Neural progenitor cell (in vitro differentiated cells): Measurements from ENCODE around the gene DTD1. TPM values are rescaled to one million over a fixed set of nuclear protein-coding genes. Genes with fewer than 3 reads are reported as not detected.

Experiments used
- DNase-seq: peaks from one replicate; pipeline ENCODE4 v3.0.0-alpha.2; 2016; ENCODE audit warnings: low spot score
- H2AFZ ChIP-seq: fragments of 200-600 bp; sonication (generic); replicated peaks from 2 replicates; pipeline ENCODE4 v1.6.1; 2016; ENCODE audit warnings: antibody characterized with exemption
- H3F3A ChIP-seq: fragments of 200-600 bp; sonication (generic); 2 replicates; pipeline ENCODE4 v1.6.1; 2016; ENCODE audit warnings: antibody characterized with exemption, low read depth
- H3K27ac ChIP-seq: fragments of 200-600 bp; sonication (generic); 2 replicates; pipeline ENCODE4 v1.5.1; 2016; ENCODE audit warnings: mild to moderate bottlenecking
- H3K27me3 ChIP-seq: fragments of 200-600 bp; sonication (generic); 2 replicates; pipeline ENCODE4 v1.6.1; 2016; ENCODE audit warnings: mild to moderate bottlenecking, moderate library complexity
- H3K36me3 ChIP-seq: fragments of 200-600 bp; sonication (generic); 2 replicates; pipeline ENCODE4 v1.5.1; 2016
- H3K4me1 ChIP-seq: fragments of 200-600 bp; sonication (generic); 2 replicates; pipeline ENCODE4 v1.6.1; 2016; ENCODE audit warnings: mixed run types
- H3K4me2 ChIP-seq: fragments of 200-600 bp; sonication (generic); 2 replicates; pipeline ENCODE4 v1.6.1; 2016
- H3K4me3 ChIP-seq: fragments of 200-600 bp; sonication (generic); 2 replicates; pipeline ENCODE4 v1.5.1; 2016
- H3K79me2 ChIP-seq: fragments of 200-600 bp; sonication (generic); 2 replicates; pipeline ENCODE4 v1.6.1; 2016; ENCODE audit warnings: low read depth
- H3K9ac ChIP-seq: fragments of 200-600 bp; sonication (generic); 2 replicates; pipeline ENCODE4 v1.6.1; 2016
- H3K9me3 ChIP-seq: fragments of 200-600 bp; sonication (generic); 2 replicates; pipeline ENCODE4 v1.5.1; 2016; ENCODE audit warnings: low read depth
- H4K20me1 ChIP-seq: fragments of 200-600 bp; sonication (generic); 2 replicates; pipeline ENCODE4 v1.6.1; 2016; ENCODE audit warnings: low read depth
- H3K27ac Mint-ChIP-seq: 3 replicates; pipeline ENCODE4 v1.8.0; 2021; ENCODE audit warnings: mixed read lengths
- H3K27me3 Mint-ChIP-seq: 2 replicates; pipeline ENCODE4 v1.8.0; 2022; ENCODE audit warnings: low read depth, mild to moderate bottlenecking, inconsistent platforms, moderate library complexity, mixed read lengths; ENCODE audit not compliant: insufficient read depth
- H3K36me3 Mint-ChIP-seq: 3 replicates; pipeline ENCODE4 v1.8.0; 2021; ENCODE audit warnings: mixed read lengths
- H3K4me1 Mint-ChIP-seq: 3 replicates; pipeline ENCODE4 v1.8.0; 2021; ENCODE audit warnings: mixed read lengths
- H3K4me3 Mint-ChIP-seq: 3 replicates; pipeline ENCODE4 v1.8.0; 2021; ENCODE audit warnings: mild to moderate bottlenecking, moderate library complexity, mixed read lengths
- H3K9me3 Mint-ChIP-seq: 3 replicates; pipeline ENCODE4 v1.8.0; 2020; ENCODE audit warnings: mixed read lengths
- CTCF ChIP-seq: fragments of 200-600 bp; sonication (generic); IDR thresholded peaks from 2 replicates; pipeline ENCODE4 v1.5.1; 2017; ENCODE audit warnings: antibody characterized with exemption, mild to moderate bottlenecking
- EZH2 ChIP-seq: fragments of 200-600 bp; sonication (generic); IDR thresholded peaks from 2 replicates; pipeline ENCODE4 v1.6.1; 2017; ENCODE audit warnings: antibody characterized with exemption, mild to moderate bottlenecking, moderate library complexity
- EZH2phosphoT487 ChIP-seq: fragments of 200-600 bp; sonication (generic); IDR thresholded peaks from 2 replicates; pipeline ENCODE4 v1.6.1; 2017; ENCODE audit warnings: antibody characterized with exemption
- total RNA-seq: library from RNA; depleted of rRNA; stranded (reverse); fragments of >200 nt; gene quantifications from 2 replicates; pipeline ENCODE4 v1.2.3, GENCODE V29; 2015; ENCODE audit warnings: low replicate concordance

The DTD1 gene
- total RNA-seq, 1 donor from 2014 or later = 92.6 TPM

DNA sequence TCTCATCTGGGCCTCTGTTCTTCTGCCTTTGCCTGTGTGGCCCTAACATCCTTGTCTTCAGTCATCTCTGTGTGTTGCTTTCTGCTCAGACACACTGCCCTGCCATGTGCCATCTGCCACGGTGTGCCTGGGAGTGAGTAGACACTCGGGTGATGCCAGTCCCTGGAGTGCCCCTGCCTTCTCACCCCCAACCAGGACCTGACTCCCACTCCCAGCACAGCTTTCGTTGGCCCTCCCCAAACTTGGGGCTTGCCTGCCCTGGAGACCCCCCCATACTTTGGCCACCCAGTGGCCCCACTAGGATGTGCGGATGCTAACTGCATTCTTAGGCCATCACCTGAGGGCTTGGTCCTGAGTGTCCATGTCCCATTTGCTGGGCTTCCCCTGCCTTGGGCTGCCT, 149.3 kb downstream of the DTD1 start:
- H3K27me3 Mint-ChIP-seq = no peaks in the 10 kb centered on the region
- H3K27ac Mint-ChIP-seq = no peak overlapping the region
- Histone ChIP-seq H4K20me1 (no peaks in the 10 kb centered on the region), H3K4me1 (peaks cover 6% of the 10 kb centered on the region), H3K27ac (no peak overlapping the region), H3K9ac (no peak overlapping the region), H3K4me2 (no peak overlapping the region), H3K4me3 (no peak overlapping the region), H3K36me3 (no peaks in the 10 kb centered on the region), H3F3A (no peaks in the 10 kb centered on the region), H3K9me3 (no peaks in the 10 kb centered on the region), H2AFZ (no peak overlapping the region), H3K79me2 (no peaks in the 10 kb centered on the region), H3K27me3 (no peaks in the 10 kb centered on the region)
- peaks cover 3% of the 10 kb centered on the region for H3K36me3 Mint-ChIP-seq
- no peak overlapping the region for H3K4me3 Mint-ChIP-seq
- TF ChIP-seq EZH2 (no peak), EZH2phosphoT487 (no peak), CTCF (no peak)
- no peak for DNase-seq
- H3K4me1 Mint-ChIP-seq = peaks cover 27% of the 10 kb centered on the region
- no peaks in the 10 kb centered on the region for H3K9me3 Mint-ChIP-seq

- Mint-ChIP-seq H3K27ac (no peak overlapping the region), H3K9me3 (no peaks in the 10 kb centered on the region), H3K4me3 (no peak overlapping the region), H3K4me1 (peaks cover 32% of the 10 kb centered on the region), H3K27me3 (no peaks in the 10 kb centered on the region), H3K36me3 (peaks cover 3% of the 10 kb centered on the region)
- H4K20me1 ChIP-seq = no peaks in the 10 kb centered on the region
- no peak overlapping the region for H2AFZ ChIP-seq
- H3K4me3 ChIP-seq = no peak overlapping the region
- no peak for DNase-seq
- H3K4me1 ChIP-seq = peaks cover 6% of the 10 kb centered on the region
- H3K27ac ChIP-seq = no peak overlapping the region
- no peaks in the 10 kb centered on the region for H3F3A ChIP-seq
- TF ChIP-seq EZH2 = no peak
- no peak for TF ChIP-seq CTCF
- no peak for TF ChIP-seq EZH2phosphoT487
- H3K4me2 ChIP-seq = no peak overlapping the region
- H3K9ac ChIP-seq = no peak overlapping the region
- no peaks in the 10 kb centered on the region for H3K9me3 ChIP-seq
- no peaks in the 10 kb centered on the region for H3K36me3 ChIP-seq
- no peaks in the 10 kb centered on the region for H3K27me3 ChIP-seq
- no peaks in the 10 kb centered on the region for H3K79me2 ChIP-seq
These were observed 150.2 kb downstream of the DTD1 start for GRCh38 chr20:18738055-18738454.

DNA sequence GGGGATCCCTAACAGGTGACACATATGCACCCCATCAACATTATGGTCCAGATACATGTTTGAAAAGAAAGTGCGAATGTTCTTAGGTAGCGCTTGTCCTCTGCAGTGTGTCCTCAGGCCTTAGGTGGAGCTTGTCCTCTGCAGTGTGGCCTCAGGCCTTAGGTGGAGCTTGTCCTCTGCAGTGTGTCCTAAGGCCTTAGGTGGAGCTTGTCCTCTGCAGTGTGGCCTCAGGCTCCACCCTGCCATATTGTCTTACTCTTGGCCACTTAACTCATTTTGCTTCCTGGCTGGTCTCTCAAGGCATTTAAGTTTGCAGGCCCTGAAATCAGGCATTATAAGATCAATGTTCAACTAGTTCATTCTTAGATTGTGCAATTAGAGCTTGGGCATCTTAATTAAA, 151.0 kb downstream of the DTD1 start:
- no peak overlapping the region for H3K4me3 ChIP-seq
- no peak overlapping the region for H3K4me3 Mint-ChIP-seq
- no peak overlapping the region for H3K9ac ChIP-seq
- H3F3A ChIP-seq = no peaks in the 10 kb centered on the region
- H3K79me2 ChIP-seq = no peaks in the 10 kb centered on the region
- no peak overlapping the region for H3K27ac Mint-ChIP-seq
- no peaks in the 10 kb centered on the region for H3K27me3 ChIP-seq
- no peak for DNase-seq
- peaks cover 3% of the 10 kb centered on the region for H3K36me3 Mint-ChIP-seq
- H3K4me1 ChIP-seq = peaks cover 6% of the 10 kb centered on the region
- H3K27ac ChIP-seq = no peak overlapping the region
- TF ChIP-seq EZH2 (no peak), CTCF (no peak), EZH2phosphoT487 (no peak)
- H3K4me2 ChIP-seq = no peak overlapping the region
- H3K9me3 ChIP-seq = no peaks in the 10 kb centered on the region
- H3K36me3 ChIP-seq = no peaks in the 10 kb centered on the region
- H3K9me3 Mint-ChIP-seq = no peaks in the 10 kb centered on the region
- no peak overlapping the region for H2AFZ ChIP-seq
- no peaks in the 10 kb centered on the region for H3K27me3 Mint-ChIP-seq
- no peaks in the 10 kb centered on the region for H4K20me1 ChIP-seq
- H3K4me1 Mint-ChIP-seq = peaks cover 32% of the 10 kb centered on the region
